H9 (cell line): ENCODE results near the gene RAP1GAP2. TPM values are rescaled to one million over a fixed set of nuclear protein-coding genes. Genes with fewer than 3 reads are reported as not detected.

Experiments used
- DNase-seq: peaks from one replicate; pipeline ENCODE4 v3.0.0-alpha.2; 2017
- H2AFZ ChIP-seq: one replicate; pipeline ENCODE4 v1.6.1; 2013; ENCODE audit warnings: mild to moderate bottlenecking, low read length, control low read depth, moderate library complexity
- H2AK5ac ChIP-seq: 2 replicates; pipeline ENCODE4 v1.6.1; 2013; ENCODE audit warnings: low read length, control low read depth, mixed read lengths; ENCODE audit not compliant: insufficient read length
- H2BK120ac ChIP-seq: one replicate; pipeline ENCODE4 v1.6.1; 2013; ENCODE audit warnings: low read depth, mild to moderate bottlenecking, low read length, control low read depth, inconsistent platforms; ENCODE audit not compliant: poor library complexity, severe bottlenecking
- H2BK12ac ChIP-seq: 2 replicates; pipeline ENCODE4 v1.6.1; 2013; ENCODE audit warnings: low read length, control low read depth, mixed read lengths, low read depth; ENCODE audit not compliant: insufficient read length
- H2BK15ac ChIP-seq: 2 replicates; pipeline ENCODE4 v1.6.1; 2013; ENCODE audit warnings: low read depth, low read length, control low read depth
- H2BK20ac ChIP-seq: one replicate; pipeline ENCODE4 v1.6.1; 2013; ENCODE audit warnings: low read depth, mild to moderate bottlenecking, low read length, control low read depth, inconsistent platforms; ENCODE audit not compliant: poor library complexity, severe bottlenecking
- H2BK5ac ChIP-seq: 2 replicates; pipeline ENCODE4 v1.6.1; 2013; ENCODE audit warnings: low read length, control low read depth, mixed read lengths; ENCODE audit not compliant: insufficient read length
- H3K14ac ChIP-seq: 2 replicates; pipeline ENCODE4 v1.6.1; 2013; ENCODE audit warnings: low read length, control low read depth; ENCODE audit not compliant: insufficient read depth
- H3K18ac ChIP-seq: 2 replicates; pipeline ENCODE4 v1.6.1; 2013; ENCODE audit warnings: low read depth, mild to moderate bottlenecking, mixed read lengths, low read length, control low read depth; ENCODE audit not compliant: insufficient read length
- H3K23ac ChIP-seq: 2 replicates; pipeline ENCODE4 v1.6.1; 2013; ENCODE audit warnings: low read length, control low read depth, mixed read lengths, low read depth; ENCODE audit not compliant: insufficient read length
- H3K23me2 ChIP-seq: 2 replicates; pipeline ENCODE4 v1.6.1; 2013; ENCODE audit warnings: low read depth, mild to moderate bottlenecking, mixed read lengths, low read length, control low read depth; ENCODE audit not compliant: insufficient read length, poor library complexity, severe bottlenecking
- H3K27ac ChIP-seq: 2 replicates; pipeline ENCODE4 v1.5.1; 2013; ENCODE audit warnings: low read length, control low read depth, mixed read lengths, low read depth; ENCODE audit not compliant: insufficient read length
- H3K27me3 ChIP-seq: 2 replicates; pipeline ENCODE4 v1.6.1; 2013; ENCODE audit warnings: low read length, control low read depth, inconsistent platforms; ENCODE audit not compliant: insufficient read depth
- H3K4ac ChIP-seq: 2 replicates; pipeline ENCODE4 v1.6.1; 2013; ENCODE audit warnings: low read depth, mild to moderate bottlenecking, control low read depth, inconsistent platforms, low read length, moderate library complexity
- H3K4me1 ChIP-seq: 2 replicates; pipeline ENCODE4 v1.6.1; 2013; ENCODE audit warnings: low read length, control low read depth, inconsistent platforms; ENCODE audit not compliant: insufficient read depth
- H3K4me2 ChIP-seq: 2 replicates; pipeline ENCODE4 v1.6.1; 2013; ENCODE audit warnings: low read length, control low read depth, mixed read lengths; ENCODE audit not compliant: insufficient read length, insufficient read depth
- H3K56ac ChIP-seq: 2 replicates; pipeline ENCODE4 v1.6.1; 2013; ENCODE audit warnings: low read depth, mild to moderate bottlenecking, mixed read lengths, low read length, control low read depth; ENCODE audit not compliant: insufficient read length
- H3K79me1 ChIP-seq: 2 replicates; pipeline ENCODE4 v1.6.1; 2013; ENCODE audit warnings: low read depth, mild to moderate bottlenecking, moderate library complexity, low read length, control low read depth, inconsistent platforms; ENCODE audit not compliant: insufficient read depth, poor library complexity, severe bottlenecking
- H3K79me2 ChIP-seq: 2 replicates; pipeline ENCODE4 v1.6.1; 2013; ENCODE audit warnings: low read length, control low read depth, inconsistent platforms; ENCODE audit not compliant: insufficient read depth
- H3K9ac ChIP-seq: 2 replicates; pipeline ENCODE4 v1.6.1; 2013; ENCODE audit warnings: low read length, control low read depth, mixed read lengths; ENCODE audit not compliant: insufficient read length; ENCODE audit errors: extremely low read depth
- H3K9me3 ChIP-seq: one replicate; pipeline ENCODE4 v1.6.1; 2013; ENCODE audit warnings: low read depth, low read length, inconsistent platforms; ENCODE audit not compliant: control insufficient read depth
- H3T11ph ChIP-seq: one replicate; pipeline ENCODE4 v1.6.1; 2013; ENCODE audit warnings: mild to moderate bottlenecking, low read length, control low read depth, inconsistent platforms
- H4K20me1 ChIP-seq: one replicate; pipeline ENCODE4 v1.6.1; 2013; ENCODE audit not compliant: control insufficient read depth, insufficient read length, insufficient read depth
- H4K5ac ChIP-seq: 2 replicates; pipeline ENCODE4 v1.6.1; 2013; ENCODE audit warnings: low read depth, mild to moderate bottlenecking, mixed read lengths, low read length, control low read depth; ENCODE audit not compliant: insufficient read length
- H4K8ac ChIP-seq: replicated peaks from 2 replicates; pipeline ENCODE4 v1.6.1; 2013; ENCODE audit warnings: low read length, control low read depth, mixed read lengths, low read depth; ENCODE audit not compliant: insufficient read length
- H4K91ac ChIP-seq: 2 replicates; pipeline ENCODE4 v1.6.1; 2013; ENCODE audit warnings: low read depth, mild to moderate bottlenecking, moderate library complexity, mixed read lengths, low read length, control low read depth; ENCODE audit not compliant: insufficient read length
- H3K27ac Mint-ChIP-seq, 3 experiments: 2 replicates in 2 of 3; 3 replicates in 1 of 3; pipeline ENCODE4 v1.8.0; 2020 to 2021; ENCODE audit warnings: mixed read lengths in 3 of 3, mild to moderate bottlenecking in 1 of 3, moderate library complexity in 1 of 3
- H3K27me3 Mint-ChIP-seq: 2 replicates; pipeline ENCODE4 v1.8.0; 2021; ENCODE audit warnings: low read depth, mild to moderate bottlenecking, moderate library complexity, mixed read lengths
- H3K36me3 Mint-ChIP-seq, 3 experiments: 2 replicates in 2 of 3; 3 replicates in 1 of 3; pipeline ENCODE4 v1.8.0; 2020 to 2021; ENCODE audit warnings: low read depth in 3 of 3, mixed read lengths in 3 of 3; ENCODE audit not compliant: insufficient read depth in 1 of 3
- H3K4me1 Mint-ChIP-seq, 2 experiments: 2 replicates each; pipeline ENCODE4 v1.8.0; 2020; ENCODE audit warnings: mixed read lengths in 2 of 2
- H3K4me3 Mint-ChIP-seq, 2 experiments: 2 replicates in 1 of 2; 3 replicates in 1 of 2; pipeline ENCODE4 v1.8.0; 2020 to 2021; ENCODE audit warnings: mild to moderate bottlenecking in 2 of 2, mixed read lengths in 2 of 2, moderate library complexity in 1 of 2
- H3K9me3 Mint-ChIP-seq, 2 experiments: 2 replicates in 1 of 2; 3 replicates in 1 of 2; pipeline ENCODE4 v1.8.0; 2020; ENCODE audit warnings: mild to moderate bottlenecking in 2 of 2, mixed read lengths in 2 of 2, moderate library complexity in 1 of 2
- WGBS: extraction: QIAGEN DNeasy Blood & Tissue Kit; methylation state at CpG from one replicate; pipeline ENCODE4 v1.1.7; 2013; ENCODE audit warnings: missing lambda C conversion rate, low lambda C conversion rate, mixed read lengths; ENCODE audit not compliant: insufficient read length; ENCODE audit errors: extremely low coverage; 5-methylcytosine and 5-hydroxymethylcytosine counted together
- total RNA-seq: library from RNA; stranded (reverse); gene quantifications from 2 replicates; pipeline ENCODE4 v1.2.1, GENCODE V29; 2021
- TF ChIP-seq, protein P1 (sequence below): fragments of 200-600 bp; sonication (generic); conservative IDR thresholded peaks from 3 replicates; pipeline ENCODE4 v1.8.0; 2021; ENCODE audit warnings: antibody characterized with exemption, mild to moderate bottlenecking

Gene RAP1GAP2
- total RNA-seq, 1 experiment from 2014 or later, result 33.8 TPM

DNA sequence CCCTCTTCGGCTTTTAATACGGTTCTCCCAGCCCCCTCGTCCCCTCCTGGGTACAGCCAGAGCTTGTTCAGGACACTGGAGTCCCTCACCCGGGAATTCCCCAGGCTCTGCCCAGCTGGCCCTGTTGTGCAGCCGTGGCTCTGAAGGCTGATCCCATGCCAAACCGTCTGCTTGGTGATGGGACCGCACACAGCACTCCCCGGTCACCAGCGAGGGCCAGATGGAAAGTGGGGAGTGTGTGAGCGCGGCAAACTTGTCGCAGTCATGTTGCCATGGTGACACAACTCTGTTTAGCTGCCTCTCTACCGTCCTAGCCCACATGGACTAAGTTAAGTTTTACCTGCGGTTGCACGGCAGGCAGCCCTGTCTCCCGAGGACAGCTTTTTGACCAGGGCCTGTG, 107.9 kb downstream of the RAP1GAP2 start:
- peaks cover 25 to 46% (median 28%) of the 10 kb centered on the region in 3 experiments for H3K36me3 Mint-ChIP-seq
- Histone ChIP-seq H2BK120ac (no peak overlapping the region), H3K4ac (no peak overlapping the region), H3K56ac (no peak overlapping the region), H3K4me1 (peaks cover 5% of the 10 kb centered on the region; the same call in 1 of the 2 replicates), H3K79me1 (peaks cover 6% of the 10 kb centered on the region), H4K5ac (no peak overlapping the region), H2BK12ac (no peak overlapping the region), H2AK5ac (no peak overlapping the region), H2AFZ (no peak overlapping the region), H4K20me1 (no peaks in the 10 kb centered on the region), H3K18ac (peak overlapping the region; percentile 4), H3K23me2 (no peaks in the 10 kb centered on the region), H2BK5ac (no peak overlapping the region), H4K91ac (no peak overlapping the region), H3T11ph (no peak overlapping the region), H2BK15ac (no peak overlapping the region), H3K27ac (no peak overlapping the region), H3K9me3 (no peaks in the 10 kb centered on the region), H3K27me3 (no peaks in the 10 kb centered on the region), H3K23ac (no peak overlapping the region), H3K4me2 (no peak overlapping the region), H3K14ac (peak overlapping the region; percentile 30; the same call in 1 of the 2 replicates), H2BK20ac (no peak overlapping the region), H3K79me2 (no peaks in the 10 kb centered on the region; the same call in 1 of the 2 replicates), H3K9ac (no peak overlapping the region), H4K8ac (no peak overlapping the region)
- DNase-seq, result peak; percentile 57
- WGBS, result no CpG with 5 or more reads among the region's 16 CpGs
- peak overlapping the region; percentile 22 to 90 (median 41); a peak in 4 of 7 replicates for H3K27ac Mint-ChIP-seq
- TF ChIP-seq, protein P1, sequence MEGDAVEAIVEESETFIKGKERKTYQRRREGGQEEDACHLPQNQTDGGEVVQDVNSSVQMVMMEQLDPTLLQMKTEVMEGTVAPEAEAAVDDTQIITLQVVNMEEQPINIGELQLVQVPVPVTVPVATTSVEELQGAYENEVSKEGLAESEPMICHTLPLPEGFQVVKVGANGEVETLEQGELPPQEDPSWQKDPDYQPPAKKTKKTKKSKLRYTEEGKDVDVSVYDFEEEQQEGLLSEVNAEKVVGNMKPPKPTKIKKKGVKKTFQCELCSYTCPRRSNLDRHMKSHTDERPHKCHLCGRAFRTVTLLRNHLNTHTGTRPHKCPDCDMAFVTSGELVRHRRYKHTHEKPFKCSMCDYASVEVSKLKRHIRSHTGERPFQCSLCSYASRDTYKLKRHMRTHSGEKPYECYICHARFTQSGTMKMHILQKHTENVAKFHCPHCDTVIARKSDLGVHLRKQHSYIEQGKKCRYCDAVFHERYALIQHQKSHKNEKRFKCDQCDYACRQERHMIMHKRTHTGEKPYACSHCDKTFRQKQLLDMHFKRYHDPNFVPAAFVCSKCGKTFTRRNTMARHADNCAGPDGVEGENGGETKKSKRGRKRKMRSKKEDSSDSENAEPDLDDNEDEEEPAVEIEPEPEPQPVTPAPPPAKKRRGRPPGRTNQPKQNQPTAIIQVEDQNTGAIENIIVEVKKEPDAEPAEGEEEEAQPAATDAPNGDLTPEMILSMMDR, result no peak
- peaks cover 16 to 25% of the 10 kb centered on the region in 2 experiments for H3K4me1 Mint-ChIP-seq
- H3K4me3 Mint-ChIP-seq, result no peak overlapping the region
- H3K9me3 Mint-ChIP-seq, result peaks cover 5 to 7% of the 10 kb centered on the region in 2 experiments; a peak in 3 of 5 replicates
- H3K27me3 Mint-ChIP-seq, result no peaks in the 10 kb centered on the region; the same call in 1 of the 2 replicates
